A549 treated with AZD9567 at 1 μM for 4 hours (cell line): ENCODE results near the gene DEFB127. TPM values are rescaled to one million over a fixed set of nuclear protein-coding genes. Genes with fewer than 3 reads are reported as not detected.

ENCODE experiments used
- total RNA-seq: library from RNA; stranded (reverse); fragments of 200-300 nt; extraction: Qiagen RNA extraction; gene quantifications from 5 replicates; pipeline ENCODE4 v1.2.3, GENCODE V29; 2022; ENCODE audit not compliant: insufficient read depth

The DEFB127 gene, protein sequence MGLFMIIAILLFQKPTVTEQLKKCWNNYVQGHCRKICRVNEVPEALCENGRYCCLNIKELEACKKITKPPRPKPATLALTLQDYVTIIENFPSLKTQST
- total RNA-seq = not detected in 5 replicates

DNA sequence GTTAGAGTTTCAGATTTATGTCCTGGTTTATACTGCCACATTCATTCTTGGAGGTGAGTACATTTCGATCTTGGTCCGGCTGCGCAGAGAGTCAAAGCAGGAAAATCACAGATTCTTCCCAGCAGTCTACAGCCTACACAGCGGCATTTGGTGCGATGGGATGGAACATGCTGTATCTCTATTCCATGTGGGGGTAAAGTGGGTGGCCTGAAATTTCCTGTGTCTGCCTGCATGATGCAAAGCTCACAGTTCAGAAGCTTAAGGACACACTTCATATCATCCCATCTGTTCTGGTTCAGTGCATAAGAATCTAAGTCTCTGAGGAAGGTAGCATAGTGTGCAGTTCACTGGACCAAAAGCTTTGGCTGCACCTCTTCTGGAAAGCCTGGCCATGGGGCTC, at the start of gene DEFB127:
DEFB127 (plus strand) TSS at position 301 of the 400 bp plus-strand sequence; CDS start at position 392, 91 bp downstream.

DNA sequence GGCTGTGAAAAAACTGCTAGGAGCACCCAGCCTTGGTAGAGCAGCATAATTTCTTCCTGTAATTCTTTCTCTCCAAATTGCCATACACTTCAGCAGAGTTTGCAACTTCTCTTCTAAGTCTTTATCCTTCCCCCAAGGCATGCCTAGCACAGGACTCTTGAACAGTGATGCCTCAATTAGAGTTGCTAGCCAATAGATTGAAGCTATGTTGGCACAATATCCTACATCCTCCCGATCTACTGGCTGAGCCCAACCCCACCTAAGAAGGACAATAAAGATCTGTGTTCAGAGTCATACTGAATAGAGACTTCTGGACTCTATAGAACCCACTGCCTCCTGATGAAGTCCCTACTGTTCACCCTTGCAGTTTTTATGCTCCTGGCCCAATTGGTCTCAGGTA, 15.0 kb upstream of the DEFB127 start, which contains the start of gene DEFB126:
DEFB126 (plus strand) TSS at position 301 of the 400 bp plus-strand sequence; CDS start at position 340, 39 bp downstream.

DNA sequence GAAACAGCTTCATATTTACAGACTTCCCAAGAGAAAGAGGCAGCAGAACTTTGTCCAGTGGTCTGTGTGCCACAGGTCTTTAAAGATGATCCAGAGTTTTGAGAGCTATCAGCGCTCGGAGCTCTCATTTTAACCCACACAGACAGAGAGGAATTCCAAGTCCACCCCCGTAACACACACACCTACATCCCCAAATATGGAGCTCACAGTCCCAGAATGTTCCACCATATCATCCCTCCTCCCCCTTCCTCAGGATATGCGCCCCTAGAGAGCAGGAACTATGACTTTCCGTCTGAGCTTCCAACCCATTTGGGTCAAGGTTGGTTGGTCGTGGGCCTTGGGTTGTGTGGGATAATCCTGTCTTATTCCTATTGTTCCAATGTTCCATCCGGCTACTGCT, 32.4 kb downstream of the DEFB127 start, which contains the start of gene DEFB128:
DEFB128 (minus strand) TSS at position 101 of the 400 bp plus-strand sequence; CDS start at position 13, 88 bp downstream.

Other genes starting within 250 kb of the DEFB127 start
- not detected in 5 replicates for gene DEFB125, start 69.8 kb upstream of the DEFB127 start, total RNA-seq
- not detected in 5 replicates for gene DEFB126, start 14.9 kb upstream of the DEFB127 start, total RNA-seq
- gene DEFB128, start 32.3 kb downstream of the DEFB127 start, total RNA-seq = not detected in 5 replicates
- gene DEFB129, start 69.8 kb downstream of the DEFB127 start, total RNA-seq = not detected in 5 replicates
- gene DEFB132, start 100.3 kb downstream of the DEFB127 start, total RNA-seq = not detected in 5 replicates
- gene C20orf96, start 133.3 kb downstream of the DEFB127 start, total RNA-seq = 5.8 to 11.7 TPM (median 11.3 TPM) in 5 replicates
- 19.0 to 23.4 TPM (median 23.2 TPM) in 5 replicates for gene ZCCHC3, start 140.1 kb downstream of the DEFB127 start, total RNA-seq
- 15.3 to 25.9 TPM (median 23.7 TPM) in 5 replicates for gene SOX12, start 168.1 kb downstream of the DEFB127 start, total RNA-seq
- gene NRSN2, start 189.7 kb downstream of the DEFB127 start, total RNA-seq = 43.7 to 61.6 TPM (median 60.4 TPM) in 5 replicates
- gene TRIB3, start 223.3 kb downstream of the DEFB127 start, total RNA-seq = 42.0 to 50.0 TPM (median 46.9 TPM) in 5 replicates